HG03457 (cell line): ENCODE measurements around the gene INO80B.
"Not testable (repeated sequence)": the region's sequence is repeated elsewhere in the genome, so short reads cannot be mapped to it uniquely, and the experiment has no call there.

ENCODE experiments used
- ATAC-seq: cut with Tn5 transposase; IDR thresholded peaks from one replicate; pipeline ENCODE4 v1.9.1; 2021; ENCODE audit warnings: moderate number of reproducible peaks; ENCODE audit not compliant: unreplicated experiment

Gene INO80B

DNA sequence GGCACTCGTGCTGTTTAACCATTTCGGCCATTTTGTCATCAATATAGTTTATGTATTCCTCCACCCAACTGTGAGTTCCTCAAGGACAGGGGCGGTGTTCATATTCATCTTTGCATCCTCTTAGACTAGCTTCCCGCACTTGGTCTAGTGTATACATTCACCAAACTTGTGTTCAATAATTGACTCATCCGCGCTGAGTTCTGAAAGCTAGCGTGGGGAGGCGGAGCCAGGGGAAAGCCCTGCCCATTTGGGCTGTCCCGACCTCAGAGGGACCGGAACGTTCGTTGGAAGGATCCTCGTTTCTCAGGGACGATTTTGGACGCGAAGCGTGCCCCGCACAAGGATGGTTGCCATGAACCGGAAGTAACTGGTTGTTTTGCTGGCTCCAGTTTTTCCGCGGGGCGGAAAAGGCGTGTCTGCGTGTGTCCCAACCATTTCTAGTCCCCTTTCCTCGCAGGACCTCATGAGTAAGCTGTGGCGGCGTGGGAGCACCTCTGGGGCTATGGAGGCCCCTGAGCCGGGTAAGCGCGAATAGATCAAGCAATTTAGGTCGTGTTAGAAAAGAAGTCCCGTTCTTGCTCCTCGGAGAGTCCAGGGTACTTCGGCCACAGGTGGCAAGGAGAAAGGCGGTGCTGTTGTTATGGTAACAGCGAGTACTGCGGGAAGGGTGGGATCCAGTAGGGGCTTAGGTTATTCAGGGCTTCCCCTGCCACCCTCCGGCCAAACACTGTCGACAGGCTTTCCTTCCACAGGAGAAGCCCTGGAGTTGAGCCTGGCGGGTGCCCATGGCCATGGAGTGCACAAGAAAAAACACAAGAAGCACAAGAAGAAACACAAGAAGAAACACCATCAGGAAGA lies at the start of gene INO80B:
INO80B (plus strand) TSS at position 434 of the 858 bp plus-strand sequence; CDS start at position 464, 30 bp downstream.
- peak; percentile 43 for ATAC-seq

DNA sequence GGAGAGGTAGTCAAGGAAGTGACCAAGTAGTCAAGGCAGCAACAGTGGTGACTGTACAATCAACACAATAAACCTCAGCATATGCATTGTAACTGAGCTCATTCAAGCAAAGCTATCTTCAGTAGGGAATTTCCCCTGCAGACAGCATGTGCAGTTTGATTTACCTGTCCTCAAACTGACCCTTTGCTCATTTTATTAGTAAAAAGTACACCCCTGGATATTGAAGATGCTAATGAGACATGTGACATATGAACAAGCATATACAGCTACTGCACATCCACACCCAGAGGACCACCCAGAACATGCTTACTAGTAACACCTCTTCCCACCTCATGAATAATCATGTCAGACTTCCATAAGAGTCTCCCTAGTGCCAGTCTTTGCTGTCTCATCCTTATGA lies 48.9 kb upstream of the INO80B start:
- no peak for ATAC-seq

DNA sequence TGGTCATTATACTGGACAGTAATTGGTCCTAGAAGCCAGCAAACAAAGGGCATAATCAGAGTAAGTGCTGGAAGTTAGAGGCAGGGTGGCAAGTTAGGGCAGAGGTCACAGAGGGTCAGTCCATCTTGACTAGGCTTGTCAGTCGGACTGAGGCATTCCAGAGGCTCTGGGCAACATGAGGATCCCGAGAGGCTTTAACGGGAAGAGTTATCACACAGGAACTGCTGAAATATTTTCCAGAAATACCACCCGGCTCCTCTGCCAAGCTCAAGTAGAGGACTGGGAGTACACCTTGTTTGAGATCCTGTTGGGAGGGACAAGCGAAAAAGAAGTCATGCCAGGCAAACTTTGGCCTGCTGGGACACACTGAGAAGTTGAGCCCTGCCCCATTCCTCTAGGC lies 47.2 kb upstream of the INO80B start:
- ATAC-seq: no peak

DNA sequence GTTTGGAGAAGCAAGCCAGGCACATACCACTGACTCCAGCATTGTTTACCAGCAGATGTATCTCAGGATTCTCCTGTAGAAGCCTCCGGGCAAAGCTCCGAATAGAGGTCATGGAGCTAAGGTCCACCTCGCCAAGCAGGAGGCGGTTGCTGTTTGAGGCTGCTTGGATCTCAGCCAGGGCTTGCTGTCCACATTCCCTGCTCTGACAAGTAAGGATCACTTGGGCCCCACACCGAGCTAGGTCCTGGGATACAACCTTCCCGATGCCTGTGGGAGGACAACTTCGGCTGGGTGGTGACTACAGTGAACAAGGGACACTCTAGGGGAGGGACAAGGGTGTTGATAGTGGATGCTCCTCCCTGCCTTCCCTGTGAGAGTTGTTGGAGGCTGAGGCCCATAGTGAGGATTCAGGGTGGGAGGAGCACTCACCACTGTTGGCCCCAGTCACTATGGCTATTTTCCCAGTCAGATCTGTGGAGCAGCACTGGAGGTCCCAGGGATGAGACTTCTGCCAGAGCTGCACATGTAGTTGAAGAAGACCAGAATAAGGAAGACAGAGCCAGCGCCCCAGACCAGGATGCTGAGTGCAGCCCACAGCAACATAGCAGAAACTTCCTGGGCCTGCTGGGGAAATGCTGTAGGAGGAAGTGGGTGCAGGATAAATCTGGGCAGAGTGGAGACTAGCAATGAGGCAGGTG lies 41.7 kb upstream of the INO80B start:
- ATAC-seq: no peak

DNA sequence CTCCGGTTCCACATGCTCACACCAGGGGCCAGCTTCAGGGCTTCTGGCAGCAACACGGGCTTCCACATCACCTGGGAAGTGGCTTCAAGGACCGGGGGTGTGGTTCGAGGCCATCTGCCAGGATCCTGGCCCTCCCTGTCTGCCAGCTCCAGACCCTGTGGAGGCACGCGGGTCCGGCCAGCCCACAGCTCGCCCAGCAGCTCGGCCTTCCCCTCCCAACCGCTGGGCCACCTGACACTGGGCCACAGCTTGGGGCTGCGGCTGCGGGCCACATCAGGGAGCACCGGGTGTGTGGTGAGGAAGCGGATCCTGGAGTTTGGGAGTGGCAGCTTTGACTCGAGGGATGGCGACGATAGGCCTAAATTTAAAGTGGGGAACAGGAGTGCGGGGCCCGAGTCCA lies 40.4 kb upstream of the INO80B start:
- no peak for ATAC-seq

DNA sequence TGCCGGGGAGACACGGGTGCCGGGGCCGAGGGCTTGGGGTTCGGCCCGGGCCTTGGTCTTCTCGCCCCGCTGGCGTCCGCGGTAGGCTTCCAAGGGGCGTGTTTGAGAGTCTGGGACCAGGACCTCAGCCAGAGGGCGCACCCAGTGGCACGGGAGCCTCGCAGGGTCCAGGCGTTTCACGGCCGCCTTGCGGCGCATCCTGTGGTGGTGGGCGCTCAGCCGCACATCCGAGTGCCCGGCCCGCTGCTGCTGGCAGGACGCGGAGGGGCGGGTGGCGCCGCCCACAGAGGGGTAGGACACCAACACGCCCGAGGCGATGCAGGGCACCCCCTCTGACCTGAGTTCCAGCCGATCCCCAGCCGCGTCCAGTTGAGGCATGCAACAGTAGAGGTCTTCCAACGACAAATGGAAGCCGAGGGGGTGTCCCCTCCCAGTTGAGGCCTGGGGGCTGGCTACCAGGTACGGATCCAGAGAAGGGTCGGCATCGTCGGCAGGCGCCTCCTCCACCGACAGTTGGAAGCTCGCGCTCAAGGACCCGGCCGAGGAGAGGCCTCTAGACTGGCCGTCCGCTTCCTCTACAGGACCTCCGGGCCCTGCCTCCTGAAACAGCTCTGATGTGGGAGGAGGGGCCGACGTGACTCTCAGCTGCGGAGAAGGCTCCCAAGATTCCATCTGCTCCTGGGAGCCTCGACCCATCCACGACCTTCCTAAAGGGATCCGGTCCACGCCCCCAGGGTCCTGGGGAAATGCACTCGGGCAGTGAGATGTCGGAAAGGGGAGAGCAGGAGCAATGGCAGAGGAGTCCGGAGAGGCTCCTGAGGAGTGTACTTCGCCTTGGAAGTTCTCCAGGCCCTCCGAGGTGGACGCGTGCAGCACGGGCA lies 39.8 kb upstream of the INO80B start:
- ATAC-seq: no peak

DNA sequence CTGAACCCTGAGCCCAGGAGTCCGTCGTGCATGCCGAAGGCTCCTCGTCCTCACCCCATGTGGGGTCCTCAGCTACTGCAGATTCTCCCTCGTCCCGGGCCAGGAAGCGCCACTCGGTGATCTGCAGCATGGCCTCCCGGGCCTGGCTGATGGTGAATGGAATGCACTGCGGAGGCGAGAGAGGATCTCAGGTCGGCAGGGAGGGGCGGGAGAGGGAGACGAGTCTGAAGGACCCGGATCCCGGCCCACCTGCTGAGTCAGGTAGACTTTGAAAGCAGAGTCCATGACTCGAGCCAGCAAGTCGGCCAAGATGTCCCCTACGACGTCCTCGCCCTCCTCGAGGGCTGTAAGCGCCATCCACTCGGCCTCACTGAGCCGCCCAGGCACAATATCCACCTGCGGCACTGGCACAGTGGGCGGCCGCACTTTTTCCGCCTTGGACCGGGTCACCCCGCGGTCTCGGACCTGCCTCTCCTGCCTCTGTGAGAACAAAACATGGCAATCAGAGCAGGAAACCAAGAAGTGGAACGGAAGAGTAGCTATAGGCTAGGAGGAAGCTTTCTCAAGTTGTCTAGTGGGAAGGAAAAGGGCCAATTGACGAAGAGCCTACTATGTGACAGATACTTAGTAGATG lies 39.0 kb upstream of the INO80B start:
- ATAC-seq: no peak

DNA sequence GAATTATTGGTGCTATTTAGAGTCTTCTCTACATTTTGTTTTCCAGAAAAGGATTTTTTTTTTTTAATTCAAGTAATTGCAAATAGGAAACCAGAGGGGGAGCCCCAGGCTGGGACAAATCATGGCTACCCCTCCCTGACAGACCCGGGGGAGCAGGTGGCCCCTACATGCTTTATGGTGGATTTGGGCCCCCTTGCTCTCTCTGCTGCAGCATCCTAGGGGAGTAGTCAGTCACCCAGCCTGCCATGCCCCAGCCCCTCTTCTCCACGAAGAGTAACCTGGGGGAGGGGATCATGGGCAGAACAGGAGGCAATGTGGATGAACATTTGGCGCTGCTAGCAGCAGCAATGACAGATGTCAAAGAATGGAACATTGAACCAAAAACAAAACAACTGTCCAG lies 38.1 kb upstream of the INO80B start:
- ATAC-seq: no peak

DNA sequence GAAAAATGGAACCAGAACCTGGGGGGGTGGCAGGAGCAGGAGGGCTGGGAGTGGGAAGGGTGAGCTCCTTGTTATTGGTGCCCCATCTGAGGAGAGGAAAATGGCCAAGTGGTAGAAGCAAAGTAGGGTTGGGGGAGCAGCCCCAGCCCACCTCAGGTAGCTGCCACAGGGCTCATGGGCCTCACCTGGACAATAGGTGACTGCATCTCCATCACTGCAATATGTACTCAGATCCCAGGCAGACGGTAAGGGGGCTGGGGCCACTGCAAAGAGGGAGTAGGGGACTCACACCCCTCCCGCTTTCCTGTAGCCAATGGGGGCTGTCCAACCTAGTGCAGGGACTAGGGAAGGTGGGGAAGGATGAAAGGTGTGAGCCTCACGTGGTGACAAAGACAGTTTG lies 37.7 kb upstream of the INO80B start:
- ATAC-seq: no peak

DNA sequence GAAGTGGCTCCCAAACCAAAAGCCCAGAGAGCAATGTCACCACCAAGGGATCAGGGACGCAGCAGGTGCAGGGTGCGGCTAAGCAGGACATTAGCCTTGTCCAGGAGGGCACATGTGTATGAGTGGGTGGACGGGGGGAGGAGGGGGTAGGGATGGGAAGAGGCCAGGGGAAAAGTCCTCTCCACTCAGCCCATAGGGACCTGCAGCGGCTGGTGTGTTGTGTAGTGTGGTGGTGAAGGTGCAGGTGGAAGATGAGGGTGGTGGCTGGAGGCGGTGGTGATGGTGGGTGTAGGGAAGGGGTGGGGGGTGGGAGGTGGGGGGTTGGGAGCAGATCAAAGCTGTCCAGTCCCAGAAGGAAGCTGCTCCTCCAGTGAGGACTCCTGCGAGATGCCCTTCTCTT lies 37.1 kb upstream of the INO80B start:
- ATAC-seq: no peak

DNA sequence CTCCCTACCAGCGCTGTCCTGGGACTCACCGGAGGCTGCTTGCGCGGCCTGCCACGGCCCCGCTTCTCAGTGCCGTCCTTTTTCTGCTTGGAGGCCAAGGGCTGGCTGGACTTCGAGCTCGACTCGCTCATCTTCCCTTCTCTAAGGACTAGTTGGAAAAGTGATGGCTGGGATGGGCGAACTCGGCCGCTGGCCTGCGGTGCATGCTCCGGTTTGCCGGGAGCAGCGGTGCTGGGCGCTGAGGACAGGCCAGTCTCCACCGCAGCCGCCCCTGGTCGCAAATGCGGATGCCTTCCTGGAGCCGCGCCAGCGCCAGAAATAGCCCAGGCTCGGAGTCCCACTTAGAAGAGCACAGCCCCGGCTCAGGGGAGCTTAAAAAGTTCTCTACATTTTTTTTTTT lies 36.6 kb upstream of the INO80B start:
- no peak for ATAC-seq

DNA sequence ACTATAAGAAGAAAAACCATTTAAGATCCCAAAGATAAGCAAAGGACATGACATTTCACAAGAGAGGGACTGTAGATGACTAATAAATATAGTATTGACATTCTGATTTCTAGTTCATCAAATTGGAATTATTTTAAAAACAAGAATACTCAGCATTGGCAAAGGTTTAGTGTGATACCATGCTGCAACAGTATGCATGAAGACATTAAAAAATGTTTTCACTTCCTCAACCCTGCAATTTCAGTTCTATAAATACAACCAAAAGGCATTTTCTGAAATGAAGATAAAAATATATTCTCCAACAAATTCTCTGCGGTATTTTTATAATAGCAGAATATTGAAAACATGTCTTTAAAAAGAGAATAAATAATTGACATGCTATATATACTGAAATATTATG lies 35.5 kb upstream of the INO80B start:
- no peak for ATAC-seq

DNA sequence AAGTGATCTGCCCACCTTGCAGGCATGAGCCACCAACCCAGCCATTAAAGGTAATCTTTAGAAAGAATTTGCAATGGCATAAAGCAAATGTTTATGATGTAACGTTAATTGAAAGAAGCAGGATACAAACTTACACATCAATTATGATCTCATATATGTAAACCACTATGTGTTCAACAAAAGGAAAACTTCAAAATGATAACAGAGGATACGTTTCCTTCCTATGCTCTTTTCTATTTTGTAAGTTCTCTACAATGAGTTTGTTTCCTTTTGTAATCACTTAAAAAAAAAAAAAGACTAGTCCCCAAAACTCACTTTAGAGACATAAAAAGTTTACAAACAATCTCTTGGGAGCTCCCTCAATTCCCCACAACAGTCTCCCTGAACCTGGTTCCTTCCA lies 34.9 kb upstream of the INO80B start:
- no peak for ATAC-seq

DNA sequence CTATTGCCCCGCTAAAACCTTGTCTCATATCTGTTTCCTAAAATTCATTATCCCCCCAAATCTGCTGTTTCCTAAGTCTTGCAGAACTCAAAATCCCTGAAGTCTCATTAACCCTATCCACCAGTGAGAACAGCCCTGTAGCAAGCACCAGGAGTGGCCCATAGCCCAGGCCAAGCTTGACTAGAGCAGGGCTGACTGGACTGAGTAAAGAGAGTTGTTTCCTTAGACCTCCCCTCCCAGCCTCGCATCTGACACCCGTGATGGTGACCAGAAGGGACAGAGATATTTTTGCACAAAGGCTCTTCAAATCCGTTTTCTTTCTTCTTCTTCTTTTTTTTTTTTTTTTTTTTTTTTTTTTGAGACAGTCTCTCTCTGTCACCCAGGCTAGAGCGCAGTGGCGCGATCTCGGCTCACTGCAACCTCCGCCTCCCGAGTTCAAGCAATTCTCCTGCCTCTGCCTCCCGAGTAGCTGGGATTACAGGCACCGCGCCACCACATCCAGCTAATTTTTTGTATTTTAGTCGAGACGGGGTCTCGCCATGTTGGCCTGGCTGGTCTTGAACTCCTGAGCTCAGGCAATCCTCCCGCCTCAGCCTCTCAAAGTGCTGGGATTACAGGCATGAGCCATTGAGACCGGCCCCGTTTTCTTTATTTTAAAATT lies 34.3 kb upstream of the INO80B start:
- ATAC-seq: not testable (repeated sequence)

DNA sequence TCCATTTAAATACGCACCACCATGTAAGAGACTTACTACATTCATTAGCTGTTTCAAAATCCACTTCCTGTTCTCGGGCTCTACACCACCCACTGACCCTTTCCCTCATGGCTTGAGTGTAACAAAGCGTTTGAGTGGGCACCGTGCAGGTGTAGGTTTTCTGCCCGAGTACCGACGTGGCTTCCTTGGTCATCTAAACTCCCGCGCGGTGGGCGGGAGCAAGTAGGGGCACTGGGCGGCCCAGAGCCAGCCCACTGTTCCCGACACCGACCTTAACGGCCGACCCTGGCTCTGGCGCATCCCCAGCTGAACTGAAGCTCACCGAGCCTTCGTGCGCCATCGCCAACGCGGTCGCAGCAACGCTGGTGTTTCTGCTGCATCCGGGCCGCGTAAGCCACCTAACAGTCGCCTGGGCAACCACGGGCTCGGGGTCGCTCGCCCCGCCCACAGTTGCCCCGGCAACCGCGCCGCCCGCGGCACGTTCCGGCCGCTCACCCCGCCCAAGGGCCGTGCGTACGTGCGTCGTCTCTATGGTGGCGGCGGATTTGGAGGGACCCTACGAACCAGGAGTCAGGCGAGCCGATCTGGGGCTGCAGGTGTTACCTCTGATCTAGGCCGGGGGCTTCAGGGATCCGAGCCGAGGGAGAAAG lies 33.5 kb upstream of the INO80B start, which contains the start of the genes C2orf81 and WDR54:
C2orf81 (minus strand) TSS at position 399 of the 650 bp plus-strand sequence; CDS start at position 340, 59 bp downstream.
WDR54 (plus strand) TSS at position 510 of the 650 bp plus-strand sequence. CDS start 424 bp downstream, outside the sequence.
- peak; percentile 80 for ATAC-seq

DNA sequence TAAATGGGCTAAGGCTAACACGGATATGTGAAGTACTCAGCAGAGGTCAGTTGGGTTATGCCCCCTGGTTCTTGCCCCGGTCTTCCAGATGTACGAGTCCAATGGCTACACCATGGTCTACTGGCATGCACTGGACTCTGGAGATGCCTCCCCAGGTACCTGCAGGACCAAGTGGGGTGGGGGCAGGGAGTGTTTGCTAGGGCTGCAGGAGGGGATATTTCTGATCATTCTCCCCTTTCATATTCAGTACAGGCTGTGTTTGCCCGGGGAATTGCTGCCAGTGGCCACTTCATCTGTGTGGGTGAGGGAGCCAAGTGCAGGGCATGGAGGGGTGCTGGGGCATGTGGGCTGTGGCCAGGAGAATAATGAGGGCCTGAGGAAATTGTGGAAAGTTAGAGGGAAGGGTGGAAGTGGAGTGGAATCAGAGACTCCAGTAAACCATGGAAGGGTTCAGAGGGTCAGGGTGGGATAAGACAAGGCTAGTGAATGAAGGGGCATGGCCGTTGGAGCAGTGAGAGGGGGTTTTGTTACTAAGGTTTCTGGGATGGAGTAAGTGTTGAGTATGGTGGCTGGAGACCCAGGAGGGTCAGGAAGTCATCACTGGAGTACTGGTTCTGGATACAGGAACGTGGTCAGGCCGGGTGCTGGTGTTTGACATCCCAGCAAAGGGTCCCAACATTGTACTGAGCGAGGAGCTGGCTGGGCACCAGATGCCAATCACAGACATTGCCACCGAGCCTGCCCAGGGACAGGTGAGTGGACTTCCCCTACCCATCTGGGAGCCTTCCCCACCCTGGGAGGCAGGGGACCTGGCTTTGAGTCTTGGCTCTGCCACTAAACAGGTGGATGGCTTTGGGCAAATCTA lies 31.4 kb upstream of the INO80B start:
- no peak for ATAC-seq

DNA sequence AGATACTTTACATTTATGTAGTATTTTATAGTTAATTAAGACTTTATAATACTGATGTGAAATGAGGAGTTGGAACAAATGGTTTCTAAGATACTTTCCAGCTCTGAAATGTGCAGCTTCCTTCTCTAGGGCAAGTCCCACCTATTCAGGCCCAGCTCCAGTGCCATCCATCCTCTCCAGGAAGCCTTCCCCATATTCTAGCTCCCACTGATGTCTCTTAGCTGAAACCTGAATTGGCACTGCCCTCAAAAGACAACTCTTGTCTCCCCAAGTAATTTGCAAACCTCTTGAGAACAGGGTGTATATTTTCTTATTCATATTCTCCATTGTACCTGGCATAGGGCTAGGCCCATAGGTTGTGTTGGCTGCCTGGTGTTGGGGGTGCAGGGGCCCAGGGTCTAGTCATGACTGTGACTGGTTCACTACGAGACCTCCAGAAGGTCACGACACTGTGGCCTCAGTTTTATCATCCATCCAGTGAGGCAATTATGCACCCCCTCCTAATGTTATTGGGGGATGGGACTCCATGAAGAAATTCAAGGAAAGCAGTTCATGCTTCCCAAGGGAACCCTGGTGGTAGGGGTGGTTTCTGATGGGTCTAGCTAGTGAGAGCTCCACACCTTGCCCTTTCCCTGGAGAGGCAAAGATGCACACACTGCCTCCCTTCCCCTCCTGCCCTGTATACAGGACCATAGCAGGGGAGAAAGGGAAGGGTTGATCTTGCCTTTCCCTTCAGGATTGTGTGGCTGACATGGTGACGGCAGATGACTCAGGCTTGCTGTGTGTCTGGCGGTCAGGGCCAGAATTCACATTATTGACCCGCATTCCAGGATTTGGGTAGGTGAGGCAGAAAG lies 30.5 kb upstream of the INO80B start:
- ATAC-seq: no peak

DNA sequence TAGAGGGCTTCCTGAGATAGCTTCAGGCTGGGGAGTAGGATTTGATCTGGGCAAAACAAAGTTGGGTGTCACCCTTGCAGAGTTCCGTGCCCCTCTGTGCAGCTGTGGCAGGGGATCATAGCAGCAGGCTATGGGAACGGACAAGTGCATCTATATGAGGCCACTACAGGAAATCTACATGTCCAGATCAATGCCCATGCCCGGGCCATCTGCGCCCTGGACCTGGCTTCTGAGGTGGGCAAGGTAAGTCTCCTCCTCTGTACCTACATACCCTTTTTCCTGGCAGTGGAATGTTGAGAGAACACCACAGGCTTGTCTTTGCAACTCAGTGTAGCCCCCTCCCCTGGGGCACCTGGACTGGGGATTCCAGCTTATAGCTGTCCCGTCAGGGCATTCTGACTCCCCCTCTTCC lies 29.9 kb upstream of the INO80B start:
- ATAC-seq: no peak
